ENCODE measurements around the gene CYP4A22.
"Not testable (repeated sequence)": the region's sequence is repeated elsewhere in the genome, so short reads cannot be mapped to it uniquely, and the experiment has no call there.

Gene CYP4A22, protein sequence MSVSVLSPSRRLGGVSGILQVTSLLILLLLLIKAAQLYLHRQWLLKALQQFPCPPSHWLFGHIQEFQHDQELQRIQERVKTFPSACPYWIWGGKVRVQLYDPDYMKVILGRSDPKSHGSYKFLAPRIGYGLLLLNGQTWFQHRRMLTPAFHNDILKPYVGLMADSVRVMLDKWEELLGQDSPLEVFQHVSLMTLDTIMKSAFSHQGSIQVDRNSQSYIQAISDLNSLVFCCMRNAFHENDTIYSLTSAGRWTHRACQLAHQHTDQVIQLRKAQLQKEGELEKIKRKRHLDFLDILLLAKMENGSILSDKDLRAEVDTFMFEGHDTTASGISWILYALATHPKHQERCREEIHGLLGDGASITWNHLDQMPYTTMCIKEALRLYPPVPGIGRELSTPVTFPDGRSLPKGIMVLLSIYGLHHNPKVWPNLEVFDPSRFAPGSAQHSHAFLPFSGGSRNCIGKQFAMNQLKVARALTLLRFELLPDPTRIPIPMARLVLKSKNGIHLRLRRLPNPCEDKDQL

DNA sequence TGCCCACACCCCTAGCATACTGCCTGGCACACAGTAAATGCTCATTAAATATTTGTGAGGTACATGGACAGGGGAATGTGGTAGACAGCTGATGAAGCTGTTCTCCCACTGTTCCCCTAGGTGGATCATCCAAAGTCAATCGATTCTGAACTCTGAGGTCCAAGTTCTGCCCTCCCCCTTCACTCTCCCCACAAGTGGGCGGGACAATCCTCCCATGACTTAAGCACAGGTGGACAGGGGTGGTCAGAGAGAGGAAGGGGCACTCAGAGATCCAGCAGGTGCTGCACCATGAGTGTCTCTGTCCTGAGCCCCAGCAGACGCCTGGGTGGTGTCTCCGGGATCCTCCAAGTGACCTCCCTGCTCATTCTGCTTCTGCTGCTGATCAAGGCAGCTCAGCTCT, at the start of gene CYP4A22:
Gene CYP4A22 (plus strand): TSS at position 244 of the 400 bp plus-strand sequence. CDS start 45 bp downstream, at position 289.
- no peak for DNase-seq

- not testable (repeated sequence) for DNase-seq
These were observed 47.9 kb upstream of the CYP4A22 start for GRCh38 chr1:47089356-47089755.

DNA sequence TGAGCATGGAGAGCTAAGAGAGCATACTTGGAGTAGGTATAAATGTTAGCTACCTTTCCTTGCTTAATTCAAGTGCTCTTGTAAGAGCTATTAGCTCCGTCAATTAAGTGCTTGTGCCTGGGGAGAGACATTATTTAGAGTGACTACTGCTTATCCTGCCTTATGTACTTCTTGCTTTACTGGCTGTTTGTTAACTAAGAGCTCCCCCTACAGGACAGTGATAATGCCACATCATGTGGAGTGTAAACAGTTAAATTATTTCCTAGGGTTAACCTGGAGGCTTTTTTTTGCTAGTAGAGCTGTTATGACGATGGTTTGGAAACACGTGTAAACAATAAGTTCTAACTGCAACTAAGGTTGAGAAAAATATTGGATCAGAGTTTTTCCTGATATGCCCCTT, 45.8 kb upstream of the CYP4A22 start:
- DNase-seq: not testable (repeated sequence)

DNA sequence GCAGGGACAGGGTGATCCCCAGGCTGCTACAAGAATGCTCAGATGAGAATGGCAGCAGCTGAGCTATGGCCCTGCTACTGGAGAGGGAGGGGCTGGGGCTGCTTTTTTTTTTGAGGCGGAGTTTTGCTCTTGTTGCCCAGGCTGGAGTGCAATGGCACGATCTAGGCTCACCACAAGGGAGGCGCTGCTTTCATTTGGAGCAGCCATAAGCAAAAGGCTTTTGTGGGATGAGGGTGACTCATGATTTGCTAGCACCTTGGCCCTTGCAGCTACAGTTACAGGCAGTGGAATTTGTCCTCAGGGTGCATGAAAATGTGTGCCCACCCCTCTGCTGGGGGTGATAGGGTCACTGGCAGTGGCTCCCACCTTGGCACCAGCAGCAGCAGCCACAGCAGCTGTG, 32.4 kb upstream of the CYP4A22 start:
- DNase-seq: no peak

- no peak for DNase-seq
These were observed 30.4 kb upstream of the CYP4A22 start for GRCh38 chr1:47106792-47107191.

GRCh38 chr1:47107851-47108574, 29.2 kb upstream of the CYP4A22 start:
- DNase-seq: not testable (repeated sequence)

DNA sequence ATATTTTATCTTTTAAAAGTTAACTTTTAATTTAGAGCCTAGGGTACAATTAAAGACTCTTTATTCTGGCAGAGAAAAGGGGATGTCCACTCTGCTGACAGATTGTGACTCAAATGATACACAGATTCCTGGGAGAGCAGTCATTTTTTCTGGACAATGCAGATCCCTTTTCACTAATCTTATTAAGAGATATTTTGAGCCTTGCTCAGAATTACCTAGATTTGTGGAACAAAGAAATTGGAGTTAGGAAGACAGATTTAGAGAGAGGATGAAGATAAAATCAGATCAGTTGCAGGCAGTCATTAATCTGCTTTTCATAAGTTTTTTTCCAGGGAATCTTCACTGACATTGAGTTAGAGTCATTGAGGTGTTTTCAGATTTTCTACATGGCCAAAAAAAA, 27.8 kb upstream of the CYP4A22 start:
- not testable (repeated sequence) for DNase-seq

DNA sequence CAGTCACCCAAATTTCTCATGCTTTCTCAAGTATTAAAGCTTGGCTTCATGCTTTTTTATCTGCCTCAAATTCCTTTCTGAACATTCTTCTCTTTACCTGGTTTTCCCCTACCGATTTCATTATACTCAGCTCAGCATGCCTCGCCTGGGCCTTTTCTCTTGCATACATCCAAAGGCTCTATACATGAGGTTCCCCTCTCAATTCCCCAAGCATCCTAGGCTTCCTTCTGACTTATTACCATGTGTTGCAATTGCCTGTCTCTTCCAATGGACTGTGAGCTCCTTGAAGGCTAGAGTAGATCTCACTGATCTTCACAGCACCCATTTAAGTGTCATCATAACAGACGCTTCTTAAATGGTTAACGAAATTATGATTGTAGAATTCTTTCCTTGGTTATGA, 24.1 kb upstream of the CYP4A22 start:
- no peak for DNase-seq

DNA sequence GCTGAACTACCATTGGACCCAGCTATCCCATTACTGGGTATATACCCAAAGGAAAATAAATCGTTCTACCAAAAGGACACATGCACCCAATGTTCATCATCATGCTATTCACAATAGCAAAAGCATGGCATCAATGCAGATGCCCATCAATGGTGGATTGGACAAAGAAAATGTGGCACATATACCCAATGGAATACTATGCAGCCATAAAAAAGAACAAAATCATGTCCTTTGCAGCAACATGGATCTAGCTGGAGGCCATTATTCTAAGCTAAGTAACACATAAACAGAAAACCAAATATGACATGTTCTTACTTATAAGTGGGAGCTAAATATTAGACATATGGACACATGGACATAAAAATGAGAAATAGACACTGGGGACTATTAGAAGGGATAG, 16.2 kb upstream of the CYP4A22 start:
- DNase-seq: not testable (repeated sequence)

DNA sequence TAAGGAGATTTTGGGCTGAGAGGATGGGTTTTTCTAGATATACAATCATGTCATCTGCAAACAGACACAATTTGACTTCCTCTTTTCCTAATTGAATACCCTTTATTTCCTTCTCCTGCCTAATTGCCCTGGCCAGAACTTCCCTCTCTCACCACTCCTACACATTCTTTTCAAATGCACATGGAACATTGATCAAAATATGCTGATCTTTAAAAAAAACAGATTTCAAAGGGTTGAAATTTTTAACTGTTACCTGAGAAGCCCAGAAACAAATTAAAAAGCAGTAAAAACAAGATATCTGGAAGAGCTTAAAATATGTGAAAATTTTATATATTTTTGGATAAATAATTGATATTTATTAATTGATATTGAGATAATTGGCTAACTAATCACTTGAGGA, 12.4 kb upstream of the CYP4A22 start:
- DNase-seq: not testable (repeated sequence)

DNA sequence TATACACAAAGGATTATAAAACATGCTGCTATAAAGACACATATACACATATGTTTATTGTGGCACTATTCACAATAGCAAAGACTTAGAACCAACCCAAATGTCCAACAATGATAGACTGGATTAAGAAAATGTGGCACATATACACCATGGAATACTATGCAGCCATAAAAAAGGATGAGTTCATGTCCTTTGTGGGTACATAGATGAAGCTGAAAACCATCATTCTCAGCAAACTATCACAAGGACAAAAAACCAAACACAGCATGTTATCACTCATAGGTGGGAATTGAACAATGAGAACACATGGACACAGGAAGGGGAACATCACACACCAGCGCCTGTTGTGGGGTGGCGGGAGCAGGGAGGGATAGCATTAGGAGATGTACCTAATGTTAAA, 10.2 kb upstream of the CYP4A22 start:
- DNase-seq: not testable (repeated sequence)

- no peak for DNase-seq
These were observed 9.0 kb upstream of the CYP4A22 start for GRCh38 chr1:47128221-47128620.

DNA sequence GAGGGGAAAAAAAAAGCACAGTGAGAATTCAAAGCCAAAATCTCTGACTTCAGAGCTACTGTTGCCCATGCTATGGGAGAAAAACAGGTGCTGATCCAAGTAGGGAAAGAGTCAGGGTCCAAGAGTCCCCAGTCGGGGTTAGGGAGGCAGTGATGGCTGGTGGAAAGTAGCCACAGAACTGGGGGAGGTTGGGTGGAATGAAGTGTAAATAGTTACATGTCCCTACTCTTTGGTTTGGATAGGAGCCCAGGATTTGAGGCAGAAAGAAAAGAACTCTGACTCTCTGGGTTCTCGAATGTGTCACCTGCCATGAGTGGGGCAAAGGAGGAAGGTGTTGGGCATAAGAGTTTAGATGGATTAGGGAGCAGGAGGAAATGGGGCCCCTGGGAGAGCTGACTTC, 8.4 kb upstream of the CYP4A22 start:
- DNase-seq: not testable (repeated sequence)

- not testable (repeated sequence) for DNase-seq
These were observed 7.6 kb upstream of the CYP4A22 start for GRCh38 chr1:47129489-47130230.

DNA sequence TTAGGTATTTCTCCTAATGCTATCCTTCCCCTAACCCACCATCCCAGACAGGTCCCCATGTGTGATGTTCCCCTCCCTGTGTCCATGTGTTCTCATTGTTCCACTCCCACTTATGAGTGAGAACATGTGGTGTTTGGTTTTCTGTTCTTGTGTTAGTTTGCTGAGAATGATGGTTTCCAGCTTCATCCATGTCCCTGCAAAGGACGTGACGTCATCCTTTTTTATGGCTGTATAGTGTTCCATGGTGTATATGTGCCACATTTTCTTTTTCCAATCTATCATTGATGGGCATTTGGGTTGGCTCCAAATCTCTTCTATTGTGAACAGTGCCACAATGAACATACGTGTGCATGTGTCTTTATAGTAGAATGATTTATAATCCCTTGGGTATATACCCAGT, 4.6 kb upstream of the CYP4A22 start:
- DNase-seq: not testable (repeated sequence)

DNA sequence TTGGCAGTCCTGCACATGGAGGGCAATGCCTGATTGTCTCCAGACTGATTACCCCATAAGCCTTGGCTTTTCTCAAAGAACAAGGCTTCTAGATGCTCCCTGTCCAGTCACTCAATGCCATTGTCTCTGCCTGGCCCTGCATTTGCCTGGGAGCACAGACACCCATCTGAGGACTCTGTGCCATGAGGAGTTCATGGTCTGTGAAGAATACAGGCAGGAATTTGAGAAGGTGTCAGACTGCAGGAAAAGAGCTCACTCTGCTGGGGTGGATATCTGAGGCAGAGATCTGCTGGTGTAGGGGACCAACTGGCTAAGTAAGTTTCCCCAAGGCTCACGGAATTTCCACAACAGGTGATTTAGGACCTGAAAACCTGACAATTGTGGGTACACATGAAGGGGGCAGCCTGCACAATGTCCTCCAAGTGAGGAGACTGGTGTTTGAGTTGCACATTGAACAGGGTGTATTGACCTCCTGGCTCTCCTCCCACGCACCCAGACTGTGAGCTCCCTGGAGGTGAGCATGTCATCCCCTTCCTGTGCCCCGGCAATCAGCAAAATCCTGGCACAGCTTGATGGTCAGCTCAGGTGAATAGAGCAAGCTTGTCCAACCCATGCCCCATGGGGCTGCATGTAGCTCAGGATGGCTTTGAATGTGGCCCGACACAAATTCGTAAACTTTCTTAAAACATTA, 829 bp downstream of the CYP4A22 start:
- no peak for DNase-seq

DNA sequence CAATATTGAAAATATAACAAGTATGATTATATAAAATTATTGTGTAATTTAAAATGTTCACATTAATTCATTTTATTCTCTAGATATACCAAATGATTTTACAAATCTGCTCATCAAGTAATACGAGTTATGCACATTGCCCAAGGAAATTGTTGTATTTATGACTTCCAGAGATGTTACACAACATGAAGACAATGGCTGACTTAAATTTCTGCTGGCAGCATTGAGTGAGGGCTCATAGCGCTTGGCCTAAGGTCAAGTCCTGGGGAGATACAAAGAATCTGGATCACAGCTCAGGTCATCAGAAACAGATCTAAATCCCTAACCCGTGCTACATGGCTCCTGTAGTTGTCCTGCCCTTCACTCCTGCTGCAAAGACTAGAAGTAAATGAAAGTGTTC, 3.1 kb downstream of the CYP4A22 start:
- not testable (repeated sequence) for DNase-seq

DNA sequence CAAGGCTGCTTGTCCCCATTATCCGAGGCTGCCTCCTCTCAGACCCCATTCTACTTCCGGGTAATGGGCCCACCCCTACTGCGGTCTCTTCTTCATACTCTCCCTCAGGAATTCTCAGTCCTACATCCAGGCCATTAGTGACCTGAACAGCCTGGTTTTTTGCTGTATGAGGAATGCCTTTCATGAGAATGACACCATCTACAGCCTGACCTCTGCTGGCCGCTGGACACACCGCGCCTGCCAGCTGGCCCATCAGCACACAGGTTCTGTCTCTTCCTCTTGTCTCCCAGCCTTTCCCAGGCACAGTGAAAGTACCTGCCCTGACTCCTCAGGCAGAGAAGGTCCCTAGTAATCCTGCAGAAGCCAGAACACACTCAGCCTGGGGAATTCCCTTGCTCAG, 6.4 kb downstream of the CYP4A22 start:
- not testable (repeated sequence) for DNase-seq

DNA sequence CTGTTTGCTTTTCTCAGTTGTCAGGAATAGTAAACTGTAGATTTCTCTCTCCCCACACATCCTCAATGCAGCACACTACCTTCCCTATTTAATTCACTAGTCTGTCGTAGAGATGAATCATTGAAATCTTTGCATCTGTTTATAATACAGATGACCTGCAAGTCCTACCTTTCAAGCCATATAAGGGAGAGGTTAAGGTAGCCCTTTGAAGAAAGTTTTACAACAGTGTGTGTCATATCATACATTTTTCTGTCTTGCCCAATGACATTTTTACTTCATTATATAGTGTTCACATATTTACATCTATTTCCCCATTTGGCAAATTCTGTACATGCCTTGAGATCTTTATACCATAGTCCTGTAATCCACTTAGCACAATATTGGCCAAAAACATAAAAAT, 9.3 kb downstream of the CYP4A22 start:
- DNase-seq: not testable (repeated sequence)

GRCh38 chr1:47147047-47147785, 10.0 kb downstream of the CYP4A22 start:
- no peak for DNase-seq

DNA sequence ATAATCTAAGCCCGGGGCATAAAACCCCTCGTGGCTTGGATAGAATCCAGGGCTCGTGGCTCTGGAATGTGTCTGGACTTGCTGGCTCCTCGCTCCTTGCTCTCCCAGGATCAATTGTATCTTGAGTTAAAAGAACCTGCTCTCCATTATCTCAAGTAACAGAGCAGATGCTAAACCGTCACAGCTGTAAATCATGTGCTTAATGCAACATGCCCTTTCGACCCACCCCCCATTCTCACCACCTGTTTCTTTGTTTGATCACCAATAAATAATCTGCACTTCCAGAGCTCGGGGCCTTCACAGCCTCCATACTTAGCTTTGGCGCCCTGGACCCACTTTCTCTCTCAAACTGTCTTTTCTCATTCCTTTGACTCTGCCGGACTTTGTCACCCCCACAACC, 11.9 kb downstream of the CYP4A22 start:
- DNase-seq: not testable (repeated sequence)

DNA sequence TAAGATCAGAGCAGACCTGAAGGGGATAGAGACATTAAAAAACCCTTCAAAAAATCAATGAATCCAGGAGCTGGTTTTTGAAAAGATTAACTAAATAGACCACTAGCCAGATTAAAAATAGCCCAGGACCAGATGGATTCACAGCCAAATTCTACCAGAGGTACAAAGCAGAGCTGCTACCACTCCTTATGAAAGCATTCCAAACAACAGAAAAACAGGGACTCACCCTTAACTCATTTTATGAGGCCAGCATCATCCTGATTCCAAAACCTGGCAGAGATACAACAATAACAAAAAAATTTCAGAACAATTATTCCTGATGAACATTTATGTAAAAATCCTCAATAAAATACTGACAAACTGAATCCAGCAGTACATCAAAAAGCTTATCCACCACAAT, 19.2 kb downstream of the CYP4A22 start:
- not testable (repeated sequence) for DNase-seq

Data from NCI-H748 treated with DMSO at 0.1 percent for 48 hours (cell line).